Hematopoietic multipotent progenitor cell (in vitro differentiated cells): Measurements from ENCODE around the gene TMEM190. TPM values are rescaled to one million over a fixed set of nuclear protein-coding genes. Genes with fewer than 3 reads are reported as not detected.

Experiments
- DNase-seq, 3 donors: peaks; one replicate each; pipeline ENCODE4 v3.0.0-alpha.2; 2011 to 2015; ENCODE audit warnings: low read depth in 2 of 3, low spot score in 2 of 3
- total RNA-seq: library from RNA; depleted of rRNA; stranded (reverse); fragments of >200 nt; gene quantifications from one replicate; pipeline ENCODE4 v1.2.3, GENCODE V29; 2012

TMEM190 gene
- total RNA-seq, 1 donor: not detected

DNA sequence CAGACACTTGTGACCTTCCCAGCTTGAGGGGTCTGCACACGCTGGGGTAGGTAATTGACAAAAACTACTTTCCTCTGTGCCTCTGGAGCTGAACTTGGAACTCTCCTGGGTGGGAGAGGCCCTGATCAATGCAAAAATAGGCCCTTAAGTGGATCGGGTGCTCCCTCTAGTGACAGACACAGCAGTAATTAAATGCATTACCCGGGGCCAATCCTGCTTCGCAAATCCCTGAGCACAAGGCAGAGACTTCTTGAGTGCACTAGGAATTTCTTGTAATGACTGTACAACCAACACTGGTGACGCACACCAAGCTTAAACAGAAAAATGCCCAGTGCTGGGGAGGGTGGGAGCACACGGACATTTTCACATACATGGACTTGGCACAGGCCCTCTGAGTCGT, 41.6 kb downstream of the TMEM190 start:
- DNase-seq: peak; percentile 35 to 83 (median 70)

DNA sequence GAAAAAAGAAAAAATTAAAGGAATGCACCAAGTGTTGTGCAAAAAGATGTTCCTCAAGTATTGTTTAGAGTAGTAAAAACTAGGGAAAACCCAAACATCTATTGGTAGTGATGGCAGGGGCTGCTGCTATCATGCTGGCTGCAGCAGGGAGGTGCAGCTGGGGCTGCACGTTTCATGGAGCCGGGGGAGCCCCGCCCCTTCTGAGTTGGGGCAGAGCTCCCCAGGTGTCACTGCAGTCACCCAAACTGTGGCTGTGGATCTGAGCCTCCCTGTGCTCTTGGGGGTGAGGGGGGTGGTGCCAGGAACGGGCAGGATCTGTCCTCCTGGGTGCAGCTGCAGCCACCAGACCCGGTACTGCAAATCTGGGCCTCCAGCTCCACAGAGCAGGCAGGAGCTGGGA, 42.5 kb downstream of the TMEM190 start:
- DNase-seq: no peak

DNA sequence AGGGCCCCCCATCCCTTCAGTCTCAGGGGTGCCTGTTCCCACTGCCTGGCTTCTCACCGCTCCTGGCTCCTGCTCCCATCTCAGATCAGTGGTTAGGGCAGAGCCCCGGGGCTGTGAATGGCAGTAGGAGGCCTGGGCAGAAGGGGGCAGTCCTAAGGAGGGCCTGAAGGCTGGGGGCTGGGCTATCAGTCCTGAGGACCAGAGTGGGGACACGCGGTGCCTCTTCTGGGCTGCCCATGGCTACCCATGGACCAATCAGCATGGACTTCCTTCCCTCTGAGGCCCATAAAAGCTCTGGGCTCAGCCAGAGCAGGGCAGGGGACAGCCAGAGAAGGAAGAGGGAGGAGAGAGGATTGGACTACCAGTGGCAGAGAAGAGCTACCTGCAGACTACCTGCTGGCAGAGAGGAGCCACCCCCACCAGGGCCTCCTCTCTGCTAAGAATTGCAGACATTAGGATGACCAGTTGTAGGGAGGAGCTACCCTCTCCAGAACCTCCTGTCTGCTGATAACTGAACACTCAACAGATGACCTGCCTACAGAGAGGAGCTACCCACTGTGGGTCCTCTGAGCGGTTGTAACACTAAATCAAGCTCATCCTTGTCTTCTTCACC, 43.1 kb downstream of the TMEM190 start:
- DNase-seq: no peak

- DNase-seq: peak in 2 of 3 donors; percentile 76 to 92
These were observed 44.7 kb downstream of the TMEM190 start for GRCh38 chr19:55421281-55421680.

- no peak for DNase-seq
These were observed 46.8 kb downstream of the TMEM190 start for GRCh38 chr19:55423225-55424005.

DNA sequence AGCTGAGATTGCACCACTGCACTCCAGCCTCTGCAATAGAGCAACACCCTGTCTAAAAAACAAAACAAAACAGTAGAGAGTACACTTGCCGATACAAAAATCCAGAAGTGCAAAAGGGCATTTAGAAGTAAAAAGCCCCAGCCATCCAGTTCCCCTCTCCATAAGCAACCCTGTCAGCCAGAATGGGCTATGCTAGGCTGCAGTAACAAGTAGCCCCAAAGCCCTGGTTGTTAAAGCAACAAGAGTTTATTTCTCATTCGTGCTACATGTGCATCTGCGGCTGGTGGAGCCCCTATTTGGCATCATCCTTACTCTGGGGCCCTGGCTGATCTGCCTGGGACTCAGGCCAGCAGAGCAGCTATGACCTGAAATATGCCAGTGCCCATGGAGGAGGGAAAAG, 47.9 kb downstream of the TMEM190 start:
- no peak for DNase-seq

GRCh38 chr19:55426042-55426441, 49.4 kb downstream of the TMEM190 start:
- no peak for DNase-seq

Other genes starting within 250 kb of the TMEM190 start
- gene TNNT1, start 227.6 kb upstream of the TMEM190 start, total RNA-seq: not detected
- not detected for gene TNNI3, start 219.1 kb upstream of the TMEM190 start, total RNA-seq
- 1.3 TPM for gene DNAAF3, start 210.2 kb upstream of the TMEM190 start, total RNA-seq
- 0.54 TPM for gene SYT5, start 196.5 kb upstream of the TMEM190 start, total RNA-seq
- gene PTPRH, start 167.3 kb upstream of the TMEM190 start, total RNA-seq: under 0.01 TPM
- gene TMEM86B, start 148.1 kb upstream of the TMEM190 start, total RNA-seq: 12.4 TPM
- 307 TPM for gene PPP6R1, start 117.8 kb upstream of the TMEM190 start, total RNA-seq
- 50.4 TPM for gene HSPBP1, start 96.7 kb upstream of the TMEM190 start, total RNA-seq
- gene BRSK1, start 92.8 kb upstream of the TMEM190 start, total RNA-seq: 3.5 TPM
- gene TMEM150B, start 51.5 kb upstream of the TMEM190 start, total RNA-seq: 5.4 TPM
- 22.4 TPM for gene KMT5C, start 37.0 kb upstream of the TMEM190 start, total RNA-seq
- 0.27 TPM for gene COX6B2, start 22.1 kb upstream of the TMEM190 start, total RNA-seq
- gene GARIN5B, start 13.6 kb upstream of the TMEM190 start, total RNA-seq: not detected
- 0.27 TPM for gene IL11, start 6.4 kb upstream of the TMEM190 start, total RNA-seq
- 2.7 TPM for gene TMEM238, start 7.5 kb downstream of the TMEM190 start, total RNA-seq
- 2,604 TPM for gene RPL28, start 9.1 kb downstream of the TMEM190 start, total RNA-seq
- gene UBE2S, start 31.0 kb downstream of the TMEM190 start, total RNA-seq: 26.7 TPM
- gene SHISA7, start 66.5 kb downstream of the TMEM190 start, total RNA-seq: under 0.01 TPM
- 63.3 TPM for gene ISOC2, start 84.8 kb downstream of the TMEM190 start, total RNA-seq
- not detected for gene C19orf85, start 87.9 kb downstream of the TMEM190 start, total RNA-seq
- gene ZNF628, start 99.8 kb downstream of the TMEM190 start, total RNA-seq: 8.3 TPM
- 12.7 TPM for gene NAT14, start 108.4 kb downstream of the TMEM190 start, total RNA-seq
- 0.27 TPM for gene SSC5D, start 111.6 kb downstream of the TMEM190 start, total RNA-seq
- under 0.01 TPM for gene SBK2, start 160.3 kb downstream of the TMEM190 start, total RNA-seq
- gene SBK3, start 168.7 kb downstream of the TMEM190 start, total RNA-seq: 0.54 TPM
- gene ZNF579, start 204.0 kb downstream of the TMEM190 start, total RNA-seq: 7.0 TPM
- 8.6 TPM for gene FIZ1, start 222.7 kb downstream of the TMEM190 start, total RNA-seq
- gene ZNF524, start 223.5 kb downstream of the TMEM190 start, total RNA-seq: 21.3 TPM
- 4.0 TPM for gene ZNF865, start 228.8 kb downstream of the TMEM190 start, total RNA-seq
- gene ZNF784, start 247.7 kb downstream of the TMEM190 start, total RNA-seq: 15.1 TPM